ENCODE measurements around the gene RPL10. TPM values are rescaled to one million over a fixed set of nuclear protein-coding genes. Genes with fewer than 3 reads are reported as not detected.

The RPL10 gene
- total RNA-seq, 1 donor from 2014 or later = 3,070 TPM

- intact Hi-C loops (cut with micrococcal nuclease) = no loop called here
Observed at GRCh38 chrX:154360155-154360713, 37.9 kb upstream of the RPL10 start.

DNA sequence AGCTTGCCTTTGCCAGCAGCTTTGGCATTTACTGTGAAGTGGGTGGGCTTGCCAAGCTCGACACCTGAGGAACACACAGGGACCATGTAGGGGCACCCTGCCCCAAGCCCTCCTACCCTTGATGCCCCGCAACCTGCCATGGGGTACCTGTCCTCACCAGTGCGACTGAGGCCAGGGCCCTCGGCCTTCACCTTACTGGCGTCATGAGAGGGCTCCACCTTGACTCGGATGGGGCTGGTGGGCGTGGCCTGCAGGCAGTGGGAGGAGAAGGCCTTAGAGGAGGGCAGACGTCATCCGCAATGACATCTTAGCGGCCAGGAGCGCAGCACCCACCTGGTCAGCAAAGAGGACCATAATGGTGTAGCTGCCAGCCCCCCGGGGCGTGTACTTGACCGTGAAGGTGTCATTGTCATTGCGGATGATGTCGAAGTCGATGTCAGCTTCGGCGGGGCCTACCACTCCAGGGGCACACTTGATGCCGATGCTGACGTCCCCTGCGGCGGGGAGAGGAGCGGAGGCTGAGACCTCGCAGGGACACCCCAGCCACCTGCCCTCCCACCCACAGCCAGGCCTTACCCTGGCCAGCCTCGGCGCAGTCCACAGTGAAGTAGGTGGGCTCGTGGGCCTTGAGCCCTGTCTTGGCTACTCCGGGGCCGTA lies 36.0 kb upstream of the RPL10 start:
- intact Hi-C loops (cut with micrococcal nuclease) = no loop called here

DNA sequence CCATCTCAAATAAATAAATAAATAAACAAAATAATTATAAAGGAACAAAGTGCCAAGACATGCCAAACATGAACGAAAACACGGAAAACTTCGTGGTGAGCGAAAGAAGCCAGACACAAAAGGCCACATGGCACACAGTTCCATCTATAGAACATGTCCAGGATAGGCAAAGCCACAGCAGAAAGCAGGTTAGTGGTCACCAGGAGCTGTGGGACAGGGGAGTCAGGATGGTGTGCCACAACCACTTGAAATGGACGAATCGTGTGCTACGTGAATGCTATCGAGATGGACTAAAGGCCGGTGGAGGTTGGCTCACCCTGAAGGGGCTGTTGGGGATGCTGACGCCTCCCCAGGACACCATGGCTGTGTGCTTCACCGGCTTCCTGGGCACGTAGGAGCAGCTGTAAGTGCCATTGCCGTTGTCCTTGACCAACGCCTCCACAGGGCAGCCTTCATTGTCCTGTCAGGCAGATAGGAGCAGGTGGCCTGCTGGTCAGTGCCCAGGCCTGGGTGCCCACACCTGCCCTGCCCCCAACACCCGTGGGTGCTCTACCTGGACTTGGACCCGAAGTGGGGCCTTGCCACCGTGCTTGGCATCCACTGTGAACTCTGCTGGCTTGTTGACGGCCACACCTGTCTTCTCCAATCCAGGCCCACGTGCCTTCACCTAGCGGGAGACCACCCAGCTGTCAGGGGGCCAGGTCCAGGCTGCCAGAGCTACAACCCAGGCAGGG lies 34.3 kb upstream of the RPL10 start:
- intact Hi-C loops (cut with micrococcal nuclease) = no loop called here

DNA sequence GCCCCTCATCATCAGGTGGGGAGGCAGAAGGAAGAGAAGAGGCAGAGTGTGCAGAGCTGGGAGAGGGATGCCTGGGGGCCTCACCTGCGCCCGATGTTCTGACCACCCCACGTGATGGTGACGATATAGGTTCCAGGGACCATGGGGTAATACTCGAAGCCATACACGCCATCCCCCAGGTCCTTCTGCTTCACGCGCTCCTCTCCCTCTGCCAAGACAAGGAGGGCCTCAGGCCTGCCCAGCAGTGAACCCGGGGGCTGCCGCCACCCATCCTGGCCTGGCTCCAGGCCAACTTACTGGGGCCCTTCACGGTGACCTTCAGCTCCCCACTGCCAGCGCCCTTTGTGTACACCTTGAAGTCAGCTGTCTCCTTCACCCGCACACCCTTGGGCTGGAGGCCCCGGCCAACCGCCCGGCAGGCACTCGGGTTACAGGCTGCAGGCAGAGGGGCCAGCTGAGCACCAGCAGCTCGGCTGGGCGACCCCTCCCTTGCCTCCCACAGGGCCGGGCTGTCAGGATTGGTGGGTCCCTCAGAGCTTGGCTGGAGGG lies 33.1 kb upstream of the RPL10 start:
- intact Hi-C loops (cut with micrococcal nuclease) = no loop called here

DNA sequence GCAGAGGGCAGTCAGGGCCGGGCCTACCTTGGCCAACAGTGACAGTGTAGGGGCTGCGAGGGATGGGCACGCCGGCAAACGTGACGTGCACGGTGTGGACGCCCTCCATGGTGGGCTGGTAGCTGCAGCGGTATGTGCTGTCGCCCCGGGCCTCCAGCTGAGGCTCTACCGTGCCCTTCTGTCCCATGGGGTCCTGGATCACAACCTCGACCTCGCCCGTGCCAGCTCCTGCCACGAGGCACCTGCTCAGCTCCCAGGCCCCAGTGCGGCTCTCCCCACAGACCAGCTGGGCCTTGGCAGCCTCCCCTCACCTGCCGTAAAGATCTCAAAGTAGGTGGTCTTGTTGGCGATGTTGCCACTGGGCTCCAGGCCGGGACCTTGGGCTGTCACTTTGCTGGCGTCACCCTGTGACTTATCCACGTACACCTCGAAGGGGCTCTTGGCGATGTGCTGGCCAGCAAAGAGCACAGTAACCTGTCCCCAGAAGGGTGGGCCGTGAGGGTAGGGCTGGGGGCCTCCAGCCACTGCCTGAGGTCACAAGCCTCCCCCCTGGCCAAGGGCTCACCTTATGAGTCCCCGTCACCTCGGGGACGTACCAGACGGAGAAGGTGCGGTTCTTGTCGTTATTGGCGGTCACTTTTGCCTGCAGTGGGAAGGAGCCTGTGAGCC lies 32.0 kb upstream of the RPL10 start:
- intact Hi-C loops (cut with micrococcal nuclease) = no loop called here

DNA sequence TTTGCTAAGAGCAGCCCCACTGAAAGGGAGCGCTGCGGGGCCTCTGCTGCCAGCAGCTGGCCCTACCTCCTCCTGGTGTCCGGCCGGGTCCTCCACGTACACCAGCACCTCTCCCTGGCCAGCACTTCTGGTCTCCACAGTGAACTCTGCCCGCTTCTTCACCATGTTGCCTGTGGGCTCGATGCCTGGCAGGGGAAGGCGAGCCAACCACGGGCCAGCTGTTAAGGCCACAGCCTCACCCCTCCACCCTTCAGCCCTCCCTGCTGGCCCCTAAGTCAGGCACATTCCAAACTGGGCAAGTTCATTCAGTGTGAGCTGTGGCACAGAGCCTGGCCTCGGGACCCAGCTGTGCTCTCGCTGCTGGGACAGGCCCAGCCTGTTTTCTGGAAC lies 31.5 kb upstream of the RPL10 start:
- intact Hi-C loops (cut with micrococcal nuclease) = no loop called here

GRCh38 chrX:154367474-154368308 lies 30.5 kb upstream of the RPL10 start:
- intact Hi-C loops (cut with micrococcal nuclease) = no loop called here

- intact Hi-C loops (cut with micrococcal nuclease) = loop anchor here (1.0 kb wide), 2 partner anchors 10 to 17 kb away; partner anchors contain the start of gene EMD
Observed at GRCh38 chrX:154368630-154369448, 29.3 kb upstream of the RPL10 start.

- intact Hi-C loops (cut with micrococcal nuclease) = loop anchor here (1.0 to 2.0 kb wide), 4 partner anchors 10 to 397 kb away; partner anchors contain the start of genes EMD, GDI1 and TMEM187
Observed at GRCh38 chrX:154369449-154370299, 28.5 kb upstream of the RPL10 start.

GRCh38 chrX:154370300-154371016 lies 27.7 kb upstream of the RPL10 start:
- intact Hi-C loops (cut with micrococcal nuclease) = loop anchor here (2.0 kb wide), 2 partner anchors 66 to 398 kb away; partner anchors contain the start of genes GDI1 and TMEM187

DNA sequence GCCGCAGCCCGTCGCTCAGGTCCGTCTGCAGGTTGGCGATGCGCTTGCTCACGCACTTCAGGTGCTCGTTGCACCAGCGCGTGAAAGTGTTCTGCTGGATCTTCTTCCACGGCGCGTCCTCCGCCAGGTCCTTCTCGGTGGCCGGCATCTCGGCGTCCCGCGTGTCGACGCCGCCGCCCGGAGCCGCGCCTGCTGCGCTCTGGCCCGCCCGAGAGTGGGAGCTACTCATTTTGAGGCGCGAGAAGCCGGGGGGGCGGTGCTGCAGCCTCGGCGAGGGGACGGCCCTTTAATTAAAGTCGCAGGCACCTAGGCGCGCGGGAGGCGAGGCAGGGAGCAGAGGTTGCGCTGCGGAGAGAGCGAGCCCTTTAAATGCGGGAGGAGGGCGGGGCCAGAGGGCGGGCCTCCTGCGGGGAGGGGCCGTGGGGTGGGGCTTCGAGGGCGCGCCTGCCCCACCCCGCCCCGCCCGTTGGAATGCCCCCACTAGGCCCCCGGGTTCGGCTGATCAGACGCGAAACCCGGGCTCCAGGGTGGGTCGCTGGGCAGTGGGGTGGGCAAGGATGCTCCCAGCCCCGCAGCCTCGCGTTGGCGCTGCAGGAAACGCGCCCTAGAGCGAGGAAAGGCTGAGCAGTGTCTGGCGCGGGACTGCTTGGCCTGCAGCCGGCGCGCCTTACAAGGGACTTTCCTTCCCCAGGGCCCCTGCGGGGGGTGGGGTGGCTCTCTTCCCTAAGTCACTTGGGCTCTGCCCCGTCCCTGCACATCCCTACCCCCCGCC lies 27.0 kb upstream of the RPL10 start:
- intact Hi-C loops (cut with micrococcal nuclease) = loop anchor here (2.0 kb wide), 2 partner anchors 66 to 398 kb away; partner anchors contain the start of genes GDI1 and TMEM187

- intact Hi-C loops (cut with micrococcal nuclease) = loop anchor here (2.0 kb wide), 2 partner anchors 65 to 399 kb away; partner anchors contain the start of genes GDI1 and TMEM187
Observed at GRCh38 chrX:154371789-154372300, 26.3 kb upstream of the RPL10 start.

DNA sequence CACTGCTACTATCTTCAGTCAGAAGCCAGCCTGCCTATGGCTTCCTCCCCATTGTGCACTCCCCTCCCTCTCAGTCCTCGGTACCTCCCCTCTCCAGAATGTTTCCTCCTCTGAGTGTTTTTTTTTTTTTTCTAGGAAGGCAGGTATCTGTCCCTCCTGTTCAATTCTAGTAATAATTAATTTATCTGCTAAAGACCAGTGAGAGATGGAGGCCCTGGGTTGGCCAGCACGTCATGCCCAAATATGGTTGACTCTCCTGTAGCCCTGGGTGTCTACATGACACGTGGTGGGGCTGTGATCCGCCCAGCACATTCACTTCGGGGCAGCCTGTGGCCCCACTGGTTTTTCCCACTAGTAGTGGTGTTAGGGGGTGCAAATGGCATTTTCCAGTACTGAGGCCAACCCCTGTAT lies 25.6 kb upstream of the RPL10 start:
- intact Hi-C loops (cut with micrococcal nuclease) = no loop called here

DNA sequence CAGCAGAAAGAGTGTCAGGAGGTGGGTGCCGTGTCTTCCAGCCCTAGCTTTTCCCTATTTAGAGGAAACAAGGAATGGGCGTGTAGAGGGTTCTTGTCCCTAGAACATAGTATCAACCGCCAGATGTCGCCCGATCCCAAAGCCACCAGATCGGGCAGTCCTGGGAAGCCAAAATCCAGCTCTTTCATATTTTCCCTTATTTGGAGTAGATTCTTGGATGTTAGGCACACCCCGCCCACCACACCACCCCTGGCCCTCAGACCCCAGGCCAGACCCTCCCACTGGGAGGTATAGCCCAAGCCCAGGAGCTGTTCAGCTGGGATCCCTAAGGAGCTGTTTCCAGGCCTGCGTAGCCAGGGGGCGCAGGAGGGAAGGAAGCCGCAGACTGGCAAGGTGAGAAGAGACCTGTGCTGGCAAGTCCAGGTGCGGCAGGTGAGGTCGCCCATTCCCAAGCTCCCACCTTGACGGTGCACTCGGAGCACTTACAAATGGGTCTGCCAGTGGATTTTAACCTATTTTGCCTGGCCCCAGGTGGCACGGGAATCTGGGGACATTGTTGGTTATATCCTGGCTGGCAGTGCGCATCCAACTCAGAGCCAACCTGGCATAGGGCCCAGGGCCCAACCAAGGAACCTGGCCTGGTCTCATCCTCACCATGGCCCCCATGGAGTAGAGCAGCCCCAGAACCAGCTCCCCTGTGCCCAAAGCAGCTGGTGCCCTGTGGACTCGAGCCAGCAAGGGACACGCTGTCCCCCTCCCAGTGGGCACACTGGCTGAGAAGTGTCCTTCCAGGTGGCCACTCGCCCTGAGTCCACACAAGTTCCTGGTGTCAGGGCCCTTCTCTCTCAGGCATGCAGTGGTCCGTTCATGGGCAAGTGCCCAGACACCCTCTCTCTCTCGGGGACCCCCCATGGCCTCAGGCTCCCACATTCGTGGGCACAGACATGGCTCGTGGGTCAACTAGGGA lies 24.6 kb upstream of the RPL10 start:
- intact Hi-C loops (cut with micrococcal nuclease) = no loop called here

DNA sequence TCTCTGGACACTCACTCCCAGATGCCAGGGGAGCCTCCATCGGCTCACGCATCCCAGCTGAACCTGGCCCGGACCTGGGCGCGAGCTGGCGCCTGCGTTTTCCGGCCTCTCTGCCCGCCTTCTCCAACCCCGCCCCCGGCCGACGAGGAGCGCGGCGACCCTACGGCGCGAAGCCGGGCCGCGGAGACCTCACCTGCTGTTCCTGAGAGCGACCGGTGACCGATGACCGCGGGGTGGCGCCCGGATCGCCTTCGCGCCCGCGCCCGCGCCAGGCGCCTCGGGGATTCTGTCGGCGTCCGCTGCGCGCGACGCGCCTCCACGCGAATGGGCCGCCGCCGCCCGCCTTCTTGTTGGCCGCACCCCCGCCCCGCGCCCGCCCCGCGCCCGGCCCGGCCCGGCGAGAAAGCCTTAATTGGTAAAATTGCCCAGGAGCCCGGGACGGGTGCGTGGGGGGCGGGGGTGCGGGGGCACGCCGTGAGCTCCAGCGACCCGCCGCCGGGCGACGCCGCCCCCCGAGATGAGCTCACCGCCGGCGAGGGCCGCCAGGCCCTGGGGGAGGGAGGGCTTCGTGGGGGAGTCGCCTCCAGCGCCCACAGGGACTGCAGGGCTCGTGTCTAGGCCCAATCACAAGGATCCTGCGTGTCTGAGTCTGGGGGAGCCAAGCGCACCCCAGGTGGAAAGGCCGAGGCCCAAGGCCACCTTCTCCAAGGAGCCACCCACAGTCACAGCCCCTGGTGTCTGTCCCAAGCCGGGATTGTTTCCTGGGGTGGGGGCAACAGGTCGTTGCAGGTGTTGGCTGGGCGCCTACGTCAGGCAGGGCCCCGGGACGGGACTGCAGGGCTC lies 23.6 kb upstream of the RPL10 start, which contains the start of gene FLNA:
Gene FLNA (minus strand): TSS at position 322 of the 843 bp plus-strand sequence. CDS start 3,389 bp downstream, outside the sequence.
- intact Hi-C loops (cut with micrococcal nuclease) = no loop called here
